NOMO-1 treated with dmso at 0.1 percent for 144 hours (cell line): Measurements from ENCODE around the gene GMIP.
"Not testable (repeated sequence)": the region's sequence is repeated elsewhere in the genome, so short reads cannot be mapped to it uniquely, and the experiment has no call there.

Experiments
- DNase-seq: peaks from one replicate; lab custom pipeline; 2025; ENCODE audit not compliant: unreplicated experiment; lab: John Stamatoyannopoulos, UW

GMIP gene, protein sequence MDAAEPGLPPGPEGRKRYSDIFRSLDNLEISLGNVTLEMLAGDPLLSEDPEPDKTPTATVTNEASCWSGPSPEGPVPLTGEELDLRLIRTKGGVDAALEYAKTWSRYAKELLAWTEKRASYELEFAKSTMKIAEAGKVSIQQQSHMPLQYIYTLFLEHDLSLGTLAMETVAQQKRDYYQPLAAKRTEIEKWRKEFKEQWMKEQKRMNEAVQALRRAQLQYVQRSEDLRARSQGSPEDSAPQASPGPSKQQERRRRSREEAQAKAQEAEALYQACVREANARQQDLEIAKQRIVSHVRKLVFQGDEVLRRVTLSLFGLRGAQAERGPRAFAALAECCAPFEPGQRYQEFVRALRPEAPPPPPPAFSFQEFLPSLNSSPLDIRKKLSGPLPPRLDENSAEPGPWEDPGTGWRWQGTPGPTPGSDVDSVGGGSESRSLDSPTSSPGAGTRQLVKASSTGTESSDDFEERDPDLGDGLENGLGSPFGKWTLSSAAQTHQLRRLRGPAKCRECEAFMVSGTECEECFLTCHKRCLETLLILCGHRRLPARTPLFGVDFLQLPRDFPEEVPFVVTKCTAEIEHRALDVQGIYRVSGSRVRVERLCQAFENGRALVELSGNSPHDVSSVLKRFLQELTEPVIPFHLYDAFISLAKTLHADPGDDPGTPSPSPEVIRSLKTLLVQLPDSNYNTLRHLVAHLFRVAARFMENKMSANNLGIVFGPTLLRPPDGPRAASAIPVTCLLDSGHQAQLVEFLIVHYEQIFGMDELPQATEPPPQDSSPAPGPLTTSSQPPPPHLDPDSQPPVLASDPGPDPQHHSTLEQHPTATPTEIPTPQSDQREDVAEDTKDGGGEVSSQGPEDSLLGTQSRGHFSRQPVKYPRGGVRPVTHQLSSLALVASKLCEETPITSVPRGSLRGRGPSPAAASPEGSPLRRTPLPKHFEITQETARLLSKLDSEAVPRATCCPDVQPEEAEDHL

DNA sequence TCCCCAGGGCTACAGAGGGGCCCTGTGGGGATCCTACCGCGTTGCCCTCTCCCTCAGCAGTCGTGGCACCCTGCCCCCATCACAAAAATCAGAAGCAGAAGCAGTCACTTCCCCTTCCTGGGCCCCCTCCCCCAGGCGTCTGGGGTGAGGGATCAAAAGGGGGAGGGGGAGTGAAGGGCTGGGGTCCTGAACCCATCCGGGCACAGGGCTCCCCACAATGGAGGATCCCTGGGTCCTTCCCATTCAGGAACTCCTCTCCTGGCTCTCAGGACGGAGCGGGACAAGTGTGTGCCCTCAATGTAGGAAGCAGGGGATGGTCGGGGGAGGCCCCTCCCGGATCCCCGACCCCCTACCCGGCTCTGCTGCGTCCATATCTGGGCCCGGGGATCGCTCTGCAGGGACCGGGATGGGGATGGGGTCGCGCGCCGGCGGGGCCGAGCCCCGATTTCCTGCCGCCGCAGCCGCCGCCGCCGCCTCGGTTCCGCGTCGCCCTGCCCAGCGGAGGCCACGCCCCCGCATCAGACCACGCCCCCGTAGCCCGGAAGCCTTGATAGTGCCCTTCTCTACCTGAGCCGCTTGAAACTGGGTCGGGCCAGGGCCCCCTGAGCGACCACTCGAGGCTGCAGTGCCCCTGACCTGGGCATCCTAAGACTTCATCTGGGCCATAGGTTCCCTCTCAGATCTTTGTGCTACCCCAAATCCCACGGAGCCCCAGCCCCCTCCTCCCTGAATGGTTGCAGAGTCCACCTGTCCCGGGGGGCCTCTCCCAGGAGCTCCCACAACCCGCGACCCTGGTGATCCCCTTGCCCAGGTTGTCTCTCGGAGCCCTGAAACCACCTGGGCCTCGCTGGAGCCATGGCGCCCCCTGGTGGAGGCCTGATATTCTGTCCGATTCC is at the start of gene GMIP:
Gene GMIP (minus strand): TSS at position 500 of the 896 bp plus-strand sequence. CDS start 128 bp downstream, at position 372.
- peak; percentile 53 for DNase-seq

DNA sequence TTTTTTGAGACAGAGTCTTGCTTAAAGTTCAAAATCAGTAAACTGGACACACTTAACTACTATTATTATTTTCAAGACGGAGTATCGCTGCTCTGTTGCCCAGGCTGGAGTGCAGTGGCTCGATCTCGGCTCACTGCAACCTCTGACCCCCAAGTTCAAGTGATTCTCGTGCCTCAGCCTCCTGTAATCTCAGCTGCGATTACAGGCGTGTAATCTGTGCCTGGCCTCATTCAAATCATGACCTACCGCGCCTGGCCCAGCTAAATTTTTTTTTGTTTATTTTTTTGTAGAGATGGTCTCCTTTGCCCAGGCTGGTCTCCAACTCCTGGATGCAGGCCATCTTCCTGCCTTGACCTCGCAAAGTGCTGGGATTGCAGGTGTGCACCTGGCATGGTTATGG is 48.2 kb upstream of the GMIP start:
- DNase-seq: no peak

DNA sequence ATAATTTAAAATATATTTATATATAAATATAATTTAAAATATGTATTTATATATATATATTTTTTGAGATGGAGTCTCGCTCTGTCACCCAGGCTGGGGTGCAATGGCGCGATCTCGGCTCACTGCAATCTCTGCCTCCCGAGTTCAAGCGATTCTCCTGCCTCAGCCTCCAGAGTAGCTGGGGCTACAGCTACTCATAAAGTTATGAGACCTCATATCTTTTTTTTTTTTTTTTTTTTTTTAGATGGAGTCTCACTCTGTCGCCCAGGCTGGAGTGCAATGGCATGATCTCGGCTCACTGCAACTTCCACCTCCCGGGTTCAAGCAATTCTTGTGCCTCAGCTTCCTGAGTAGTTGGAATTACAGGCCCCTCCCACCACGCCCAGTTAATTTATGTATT is 45.6 kb upstream of the GMIP start:
- not testable (repeated sequence) for DNase-seq

DNA sequence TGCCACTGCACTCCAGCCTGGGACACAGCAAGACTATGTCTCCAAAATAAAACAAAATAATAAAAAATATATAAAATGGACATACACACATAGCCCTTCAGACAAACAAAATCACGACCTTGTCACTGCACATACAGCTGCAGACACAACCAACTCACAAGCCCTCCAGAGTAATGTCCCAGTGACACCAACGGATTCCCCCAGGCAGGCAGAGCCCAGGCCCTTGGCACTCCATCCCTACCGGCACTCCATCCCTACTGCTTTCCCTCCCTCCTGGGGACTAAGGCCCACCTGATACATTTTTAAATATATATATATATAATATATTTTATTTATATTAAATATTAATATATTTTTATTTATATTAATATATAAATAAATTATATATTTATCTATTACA is 43.6 kb upstream of the GMIP start:
- no peak for DNase-seq

DNA sequence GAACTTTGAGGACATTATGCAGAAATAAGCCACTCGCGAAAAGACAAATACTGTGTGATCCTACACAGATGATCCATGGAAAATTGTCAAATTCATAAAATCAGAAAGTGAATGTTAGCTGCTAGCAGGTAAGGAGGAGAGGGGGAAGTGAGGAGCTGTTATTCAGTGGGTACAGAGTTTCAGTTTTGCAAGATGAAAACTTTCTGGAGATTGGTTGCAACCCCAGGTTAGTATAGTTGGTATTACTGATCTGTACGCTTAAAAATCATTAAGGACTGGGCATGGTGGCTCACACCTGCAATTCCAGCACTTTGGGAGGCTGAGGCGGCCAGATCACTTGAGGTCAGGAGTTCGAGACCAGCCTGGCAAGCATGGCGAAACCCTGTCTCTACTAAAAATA is 43.1 kb upstream of the GMIP start:
- no peak for DNase-seq

DNA sequence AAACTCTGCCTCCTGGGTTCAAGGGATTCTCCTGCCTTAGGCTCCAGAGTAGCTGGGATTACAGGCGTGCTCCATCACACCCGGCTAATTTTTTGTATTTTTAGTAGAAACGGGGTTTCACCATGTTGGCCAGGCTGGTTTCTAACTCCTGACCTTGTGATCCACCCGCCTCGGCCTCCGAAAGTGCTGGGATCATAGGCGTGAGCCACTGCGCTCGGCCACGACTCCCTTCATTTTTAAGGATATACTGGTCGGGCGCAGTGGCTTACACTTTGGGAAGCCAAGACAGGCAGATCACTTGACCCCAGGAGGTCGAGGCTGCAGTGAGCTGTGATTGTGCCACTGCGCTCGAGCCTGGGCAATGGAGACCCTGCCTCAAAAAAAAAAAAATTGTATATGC is 42.7 kb upstream of the GMIP start:
- DNase-seq: not testable (repeated sequence)

DNA sequence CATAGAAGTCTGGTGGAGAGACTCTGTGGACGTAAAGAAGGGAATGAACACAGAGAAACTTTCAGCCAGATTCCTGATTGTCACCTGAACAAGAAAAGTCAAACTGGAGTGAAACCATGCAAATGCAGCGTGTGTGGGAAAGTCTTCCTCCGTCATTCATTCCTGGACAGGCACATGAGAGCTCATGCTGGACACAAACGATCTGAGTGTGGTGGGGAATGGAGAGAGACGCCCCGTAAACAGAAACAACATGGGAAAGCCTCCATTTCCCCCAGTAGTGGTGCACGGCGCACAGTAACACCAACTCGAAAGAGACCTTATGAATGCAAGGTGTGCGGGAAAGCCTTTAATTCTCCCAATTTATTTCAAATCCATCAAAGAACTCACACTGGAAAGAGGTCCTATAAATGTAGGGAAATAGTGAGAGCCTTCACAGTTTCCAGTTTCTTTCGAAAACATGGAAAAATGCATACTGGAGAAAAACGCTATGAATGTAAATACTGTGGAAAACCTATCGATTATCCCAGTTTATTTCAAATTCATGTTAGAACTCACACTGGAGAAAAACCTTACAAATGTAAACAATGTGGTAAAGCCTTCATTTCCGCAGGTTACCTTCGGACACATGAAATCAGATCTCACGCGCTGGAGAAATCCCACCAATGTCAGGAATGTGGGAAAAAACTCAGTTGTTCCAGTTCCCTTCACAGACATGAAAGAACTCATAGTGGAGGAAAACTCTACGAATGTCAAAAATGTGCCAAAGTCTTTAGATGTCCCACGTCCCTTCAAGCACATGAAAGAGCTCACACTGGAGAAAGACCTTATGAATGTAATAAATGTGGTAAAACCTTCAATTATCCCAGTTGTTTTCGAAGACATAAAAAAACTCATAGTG is 36.0 kb upstream of the GMIP start:
- no peak for DNase-seq

DNA sequence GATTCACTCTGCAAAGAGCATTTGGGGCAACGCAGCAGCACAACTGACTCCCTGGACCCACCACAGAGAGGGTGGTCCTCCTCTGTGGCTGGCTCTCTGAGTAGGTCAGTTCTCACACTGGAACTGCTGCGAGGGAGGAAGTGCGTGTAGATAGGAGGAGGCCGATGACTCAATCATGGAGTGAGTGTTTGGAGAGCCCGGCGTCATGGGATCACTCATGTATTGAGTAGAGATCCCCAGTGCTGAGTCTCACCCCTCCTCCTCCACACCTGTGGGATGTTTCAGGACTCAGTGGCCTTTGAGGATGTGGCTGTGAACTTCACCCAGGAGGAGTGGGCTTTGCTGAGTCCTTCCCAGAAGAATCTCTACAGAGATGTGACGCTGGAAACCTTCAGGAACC is 34.1 kb upstream of the GMIP start:
- DNase-seq: no peak

DNA sequence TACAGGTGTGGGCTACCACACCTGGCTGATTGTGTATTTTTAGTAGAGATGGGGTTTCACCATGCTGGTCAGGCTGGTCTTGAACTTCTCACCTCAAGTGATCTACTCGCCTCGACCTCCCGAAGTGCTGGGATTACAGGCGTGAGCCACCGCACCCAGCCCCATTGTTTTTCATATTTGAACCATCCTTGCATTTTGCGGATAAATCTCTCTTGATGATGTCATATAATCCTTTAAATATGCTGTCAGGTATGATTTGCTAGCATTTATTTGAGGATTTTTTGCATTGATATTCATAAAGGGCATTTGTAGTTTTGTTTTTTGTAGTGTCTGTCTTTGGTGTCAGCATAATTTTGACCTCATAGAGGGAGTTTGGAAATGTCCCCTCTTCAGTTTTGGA is 30.9 kb upstream of the GMIP start:
- no peak for DNase-seq

DNA sequence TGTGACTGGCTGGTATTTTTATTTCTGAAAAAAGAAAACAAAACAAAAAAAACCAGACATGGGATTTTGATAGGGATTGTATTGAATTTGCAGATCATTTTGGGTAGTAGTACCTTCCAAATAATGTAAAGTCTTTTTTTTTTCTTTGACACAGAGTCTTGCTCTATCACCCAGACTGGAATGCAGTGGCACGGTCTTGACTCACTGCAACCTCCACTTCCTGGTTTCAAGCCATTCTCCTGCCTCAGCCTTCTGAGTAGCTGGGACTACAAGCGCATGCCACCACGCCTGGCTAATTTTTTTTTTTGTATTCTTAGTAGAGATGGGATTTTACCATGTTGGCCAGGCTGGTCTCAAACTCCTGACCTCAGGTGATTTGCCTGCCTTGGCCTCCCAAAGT is 29.4 kb upstream of the GMIP start:
- no peak for DNase-seq

DNA sequence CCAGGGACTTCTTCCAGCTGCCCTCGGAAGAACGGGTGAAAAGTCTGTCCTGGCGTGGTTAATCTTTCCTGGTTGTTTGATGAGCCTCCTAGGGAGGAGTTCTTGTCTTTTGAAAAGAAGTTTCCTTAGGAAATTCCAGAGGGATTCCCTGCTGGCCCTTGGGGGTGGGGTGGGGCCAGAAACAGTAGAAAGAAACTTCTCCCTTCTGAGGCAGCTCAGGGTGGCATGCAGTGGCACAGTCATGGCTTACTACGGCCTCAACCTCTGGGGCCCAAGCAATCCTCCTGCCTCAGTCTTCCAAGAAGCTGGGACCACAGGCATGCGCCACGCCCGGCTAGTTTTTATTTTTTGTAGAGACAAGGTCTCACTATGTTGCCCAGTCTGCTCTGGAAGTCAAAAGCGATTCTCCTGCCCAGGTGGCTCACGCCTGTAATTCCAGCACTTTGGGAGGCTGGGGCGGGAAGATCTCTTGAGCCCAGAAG is 26.7 kb upstream of the GMIP start:
- DNase-seq: no peak

DNA sequence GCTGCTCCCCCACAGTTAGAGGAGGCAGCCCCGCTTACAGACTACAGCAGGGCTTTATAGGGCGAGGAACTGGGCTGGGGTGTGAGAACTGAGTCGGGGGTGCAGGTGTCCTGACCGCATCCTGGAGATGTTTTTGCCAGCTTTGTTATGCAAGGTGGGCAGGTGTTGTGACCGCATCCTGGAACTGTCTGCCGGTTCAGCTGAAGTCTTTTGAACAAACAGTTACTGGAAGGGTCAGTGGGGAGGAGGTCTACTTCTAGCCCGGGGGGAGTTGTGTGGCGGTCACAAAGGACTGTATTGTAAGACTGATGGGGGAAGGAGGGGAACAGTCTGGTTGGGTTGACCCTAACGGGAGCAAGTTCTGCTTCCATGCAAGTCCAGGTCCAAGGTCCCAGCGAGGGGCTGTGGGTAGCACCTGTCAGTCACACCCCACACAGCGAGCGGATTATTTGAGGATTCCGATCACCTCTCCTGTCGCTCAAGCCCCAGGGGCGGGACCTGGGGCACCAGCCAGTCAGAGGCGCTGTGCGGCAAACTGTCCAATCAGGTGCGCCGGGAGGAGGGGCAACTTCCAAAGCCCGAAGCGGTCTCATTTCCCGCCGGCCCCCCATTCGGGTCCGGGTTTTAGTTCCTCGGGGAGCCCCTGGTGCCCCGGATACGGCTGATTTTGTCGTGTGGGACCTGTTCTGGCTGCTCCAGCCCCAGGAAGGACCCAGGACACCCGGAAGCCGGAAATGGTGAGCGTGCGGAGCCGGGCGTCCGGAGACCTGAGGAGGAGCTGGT is 25.0 kb upstream of the GMIP start, which contains the start of gene ZNF101:
Gene ZNF101 (plus strand): TSS at position 610 of the 783 bp plus-strand sequence. CDS start 125 bp downstream, at position 735.
- DNase-seq: peak; percentile 85

DNA sequence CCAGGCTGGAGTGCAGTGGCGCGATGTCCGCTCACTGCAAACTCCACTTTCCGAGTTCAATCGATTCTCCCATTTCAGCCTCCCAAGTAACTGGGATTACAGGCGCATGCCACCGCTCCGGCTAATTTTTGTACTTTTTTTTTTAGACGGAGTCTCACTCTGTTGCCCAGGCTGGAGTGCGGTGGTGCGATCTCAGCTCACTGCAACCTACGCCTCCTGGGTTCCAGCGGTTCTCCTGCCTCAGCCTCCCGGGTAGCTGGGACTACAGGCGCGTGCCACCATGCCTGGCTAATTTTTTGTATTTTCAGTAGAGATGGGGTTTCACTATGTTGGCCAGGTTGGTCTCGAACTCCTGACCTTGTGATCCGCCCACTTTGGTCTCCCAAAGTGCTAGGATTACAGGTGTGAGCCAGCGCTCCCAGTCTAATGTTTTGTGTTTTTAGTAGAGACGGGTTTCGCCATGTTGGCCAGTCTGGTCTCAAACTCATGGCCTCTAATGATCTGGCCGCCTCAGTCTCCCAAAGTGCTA is 22.0 kb upstream of the GMIP start:
- DNase-seq: not testable (repeated sequence)

DNA sequence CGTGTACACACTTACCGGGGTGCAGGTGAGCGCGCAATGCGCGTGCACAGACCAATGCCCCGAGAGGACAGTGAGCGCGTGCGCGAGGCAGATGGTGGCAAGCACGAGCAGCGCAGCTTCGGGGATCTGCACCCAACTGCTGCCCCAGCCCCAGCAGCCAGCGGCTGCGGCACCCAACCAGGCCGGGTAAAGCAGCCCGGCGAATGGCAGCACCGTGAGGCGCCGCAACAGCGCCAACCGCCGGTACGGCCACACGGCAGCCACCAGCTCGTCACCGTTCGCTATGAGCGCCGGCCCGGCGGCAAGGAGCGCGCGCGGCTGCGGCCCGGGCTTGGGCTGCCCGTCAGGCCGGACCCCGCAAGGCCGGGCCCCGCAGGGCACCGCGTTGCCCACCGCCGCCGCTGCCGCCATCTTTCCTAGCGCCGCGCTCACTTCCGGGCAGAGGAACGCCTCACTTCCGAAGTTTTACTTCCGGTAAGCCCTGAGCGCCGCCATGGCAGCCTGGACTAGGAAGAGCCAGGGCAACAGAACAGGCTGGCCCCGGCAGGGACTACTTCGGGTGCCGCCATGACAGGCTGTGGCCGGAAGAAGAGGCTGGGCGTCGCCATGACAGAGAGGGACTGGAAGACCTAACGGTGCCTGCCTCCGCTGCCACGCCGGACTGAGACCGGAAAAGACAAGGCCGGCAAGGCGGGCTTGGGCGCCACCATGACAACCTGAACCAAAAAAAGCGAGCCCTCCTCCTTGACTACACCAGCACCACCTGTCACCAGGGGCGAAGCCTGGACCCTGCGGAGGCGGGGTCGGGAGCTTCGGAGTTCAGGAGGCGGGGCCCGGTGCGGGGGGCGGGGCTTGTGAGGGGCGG is 20.0 kb upstream of the GMIP start, which contains the start of gene ATP13A1:
Gene ATP13A1 (minus strand): TSS at position 421 of the 865 bp plus-strand sequence. CDS start 10 bp downstream, at position 411.
- peak; percentile 96 for DNase-seq

DNA sequence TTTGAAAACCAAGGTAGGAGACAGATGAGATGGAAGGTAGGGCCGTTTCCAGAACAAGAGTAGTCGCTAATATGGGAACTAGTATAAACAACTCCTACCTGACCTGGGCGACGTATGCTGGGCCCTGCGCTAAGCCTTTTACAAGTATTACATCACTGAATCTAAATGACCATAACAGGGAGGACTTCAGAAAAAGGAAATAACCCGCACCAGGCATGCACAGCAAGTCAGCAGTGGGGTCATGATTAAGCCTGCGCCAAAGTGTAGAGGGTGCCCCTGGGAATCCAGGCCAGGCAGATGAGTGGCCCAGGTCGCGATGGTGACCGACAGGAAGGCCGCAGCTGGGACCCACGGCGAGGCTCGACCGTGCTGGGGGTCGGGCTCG is 19.4 kb upstream of the GMIP start:
- peak; percentile 23 for DNase-seq

DNA sequence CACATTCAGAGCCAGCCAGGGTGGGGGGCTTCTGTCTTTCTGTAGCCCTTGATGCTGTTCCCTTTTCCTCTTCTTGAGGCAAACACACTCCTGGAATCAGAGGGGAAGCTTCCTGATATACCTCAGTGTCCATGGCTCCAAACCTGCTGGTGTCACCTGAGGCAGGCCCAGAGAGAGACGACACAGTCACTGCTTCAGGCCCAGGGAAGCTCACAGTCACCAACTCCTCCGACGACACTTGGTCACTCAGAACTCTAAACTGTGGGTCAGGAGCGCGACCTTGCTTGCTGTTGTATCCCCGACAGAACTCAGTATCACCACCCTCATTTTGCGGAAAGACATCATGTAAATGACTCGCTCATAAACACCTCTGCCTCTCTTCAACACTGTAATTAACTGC is 18.9 kb upstream of the GMIP start:
- no peak for DNase-seq

DNA sequence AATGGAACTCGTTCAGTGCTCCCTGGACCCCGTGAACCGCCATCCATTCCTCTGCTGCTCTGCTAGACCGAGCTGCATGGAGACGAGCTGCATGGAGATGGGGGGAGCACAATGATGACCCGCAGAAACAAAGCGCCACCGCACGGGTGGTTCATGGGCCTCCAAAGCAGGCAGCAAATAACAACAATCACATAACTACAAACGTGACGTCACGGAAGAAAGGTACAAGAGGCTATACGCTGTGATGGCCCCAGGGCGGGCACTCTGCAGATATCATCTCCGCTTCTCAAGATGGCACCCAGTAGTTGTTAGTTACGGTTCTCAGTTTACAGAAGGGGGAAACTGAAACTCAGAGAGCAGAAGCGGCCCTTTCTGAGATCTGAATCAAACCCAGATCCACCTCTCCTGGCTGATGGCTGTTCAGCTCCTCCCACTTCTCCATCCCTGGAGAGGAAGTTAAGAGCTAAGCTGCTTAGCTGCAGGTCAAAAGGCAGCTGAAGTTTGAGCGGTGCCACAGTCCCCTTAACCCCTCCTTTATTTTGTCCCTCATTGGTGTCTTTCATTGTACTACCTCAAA is 18.3 kb upstream of the GMIP start:
- peak; percentile 88 for DNase-seq
